HEK293 (cell line): ENCODE results near the gene SELENOO.

Experiments used
- CTCF ChIA-PET: fragments of 350-600 bp; formaldehyde crosslinking; extraction: SDS; loops from one replicate; lab custom pipeline; 2021; ENCODE audit warnings: antibody characterized with exemption; lab: Yijun Ruan, JAX
- POLR2A ChIA-PET: fragments of 300-600 bp; formaldehyde crosslinking; extraction: SDS; loops from one replicate; lab custom pipeline; 2020; ENCODE audit warnings: antibody characterized with exemption, inconsistent platforms; lab: Yijun Ruan, JAX
- H3K27ac ChIP-seq: fragments of 200-500 bp; sonication (Bioruptor generic); 2 replicates; pipeline ENCODE4 v1.5.1; 2014; ENCODE audit warnings: low read depth, low read length, control low read depth, inconsistent platforms; ENCODE audit errors: extremely low read depth
- H3K36me3 ChIP-seq, 2 experiments: fragments of 200-500 bp in 1 of 2; sonication (Bioruptor generic) in 1 of 2; 1 replicate in 1 of 2; 2 replicates in 1 of 2; pipeline ENCODE4 v1.5.1; 2014 to 2017; ENCODE audit warnings: inconsistent platforms in 2 of 2, low read length in 2 of 2; ENCODE audit not compliant: control insufficient read depth in 2 of 2, insufficient read depth in 1 of 2
- H3K4me1 ChIP-seq: fragments of 200-500 bp; sonication (Bioruptor generic); 2 replicates; pipeline ENCODE4 v1.5.1; 2014; ENCODE audit warnings: mild to moderate bottlenecking, low read length, inconsistent platforms; ENCODE audit not compliant: control insufficient read depth, insufficient read depth
- H3K4me3 ChIP-seq: 2 replicates; pipeline ENCODE4 v1.5.1; 2011; ENCODE audit warnings: low read depth, mild to moderate bottlenecking, control low read depth, low read length, moderate library complexity
- H3K9me3 ChIP-seq: fragments of 200-500 bp; sonication (Bioruptor generic); 2 replicates; pipeline ENCODE4 v1.5.1; 2014; ENCODE audit warnings: low read depth, low read length, inconsistent platforms; ENCODE audit not compliant: control insufficient read depth, insufficient read depth
- TRIM28 ChIP-seq: IDR thresholded peaks from 2 replicates; pipeline ENCODE4 v1.6.1; 2011; ENCODE audit warnings: low read length, control low read depth, borderline replicate concordance
- WT1 ChIP-seq: fragments of 450-650 bp; formaldehyde crosslinking; IDR thresholded peaks from 2 replicates; pipeline ENCODE4 v1.5.1; 2016; ENCODE audit warnings: missing biosample characterization, missing genetic modification characterization
- ZBTB21 ChIP-seq: fragments of 450-650 bp; formaldehyde crosslinking; IDR thresholded peaks from 2 replicates; pipeline ENCODE4 v1.5.1; 2017; ENCODE audit warnings: missing biosample characterization, missing genetic modification characterization
- ZBTB48 ChIP-seq: fragments of 450-650 bp; formaldehyde crosslinking; IDR thresholded peaks from 2 replicates; pipeline ENCODE4 v1.5.1; 2016; ENCODE audit warnings: missing biosample characterization, missing genetic modification characterization
- ZNF132 ChIP-seq: fragments of 450-650 bp; formaldehyde crosslinking; IDR thresholded peaks from 2 replicates; pipeline ENCODE4 v1.5.1; 2017; ENCODE audit warnings: missing biosample characterization, missing genetic modification characterization, borderline replicate concordance
- ZNF140 ChIP-seq: fragments of 450-650 bp; formaldehyde crosslinking; IDR thresholded peaks from 2 replicates; pipeline ENCODE4 v1.5.1; 2016; ENCODE audit warnings: missing biosample characterization, missing genetic modification characterization
- ZNF248 ChIP-seq: fragments of 450-650 bp; formaldehyde crosslinking; IDR thresholded peaks from 2 replicates; pipeline ENCODE4 v1.5.1; 2017; ENCODE audit warnings: missing biosample characterization, missing genetic modification characterization
- ZNF280C ChIP-seq: fragments of 450-650 bp; formaldehyde crosslinking; IDR thresholded peaks from 2 replicates; pipeline ENCODE4 v1.5.1; 2016; ENCODE audit warnings: missing biosample characterization, missing genetic modification characterization
- ZNF362 ChIP-seq: fragments of 450-650 bp; formaldehyde crosslinking; IDR thresholded peaks from 2 replicates; pipeline ENCODE4 v1.5.1; 2016; ENCODE audit warnings: missing biosample characterization, missing genetic modification characterization
- ZNF488 ChIP-seq: fragments of 450-650 bp; formaldehyde crosslinking; IDR thresholded peaks from 2 replicates; pipeline ENCODE4 v1.5.1; 2016; ENCODE audit warnings: missing biosample characterization, missing genetic modification characterization
- ZNF548 ChIP-seq: fragments of 450-650 bp; formaldehyde crosslinking; IDR thresholded peaks from 2 replicates; pipeline ENCODE4 v1.5.1; 2016; ENCODE audit warnings: missing biosample characterization, missing genetic modification characterization
- ZNF549 ChIP-seq: fragments of 450-650 bp; IDR thresholded peaks from 2 replicates; pipeline ENCODE4 v1.5.1; 2018; ENCODE audit warnings: missing biosample characterization, missing genetic modification characterization, mild to moderate bottlenecking, inconsistent platforms, moderate library complexity
- ZNF585B ChIP-seq: fragments of 450-650 bp; formaldehyde crosslinking; IDR thresholded peaks from 2 replicates; pipeline ENCODE4 v1.5.1; 2016; ENCODE audit warnings: missing biosample characterization, missing genetic modification characterization
- ZNF629 ChIP-seq: fragments of 450-650 bp; formaldehyde crosslinking; IDR thresholded peaks from 2 replicates; pipeline ENCODE4 v1.5.1; 2017; ENCODE audit warnings: missing biosample characterization, missing genetic modification characterization
- ZNF660 ChIP-seq: fragments of 450-650 bp; IDR thresholded peaks from 2 replicates; pipeline ENCODE4 v1.5.1; 2018; ENCODE audit warnings: missing biosample characterization, mild to moderate bottlenecking, missing genetic modification characterization
- ZNF76 ChIP-seq: fragments of 450-650 bp; formaldehyde crosslinking; IDR thresholded peaks from 2 replicates; pipeline ENCODE4; 2016; ENCODE audit warnings: low read depth, missing biosample characterization, missing genetic modification characterization, borderline replicate concordance
- ZNF768 ChIP-seq: fragments of 450-650 bp; formaldehyde crosslinking; IDR thresholded peaks from 2 replicates; pipeline ENCODE4 v1.5.1; 2018; ENCODE audit warnings: missing biosample characterization, mild to moderate bottlenecking, missing genetic modification characterization
- ZNF776 ChIP-seq: fragments of 450-650 bp; formaldehyde crosslinking; IDR thresholded peaks from 2 replicates; pipeline ENCODE4 v1.5.0; 2017; ENCODE audit warnings: missing biosample characterization, missing genetic modification characterization, borderline replicate concordance
- ZNF777 ChIP-seq: fragments of 450-650 bp; formaldehyde crosslinking; IDR thresholded peaks from 2 replicates; pipeline ENCODE4 v1.5.1; 2017; ENCODE audit warnings: missing biosample characterization, missing genetic modification characterization, borderline replicate concordance
- TF ChIP-seq, protein P1 (sequence below): fragments of 450-650 bp; formaldehyde crosslinking; IDR thresholded peaks from 2 replicates; pipeline ENCODE4 v1.5.1; 2016; ENCODE audit warnings: missing biosample characterization, missing genetic modification characterization

Gene SELENOO

DNA sequence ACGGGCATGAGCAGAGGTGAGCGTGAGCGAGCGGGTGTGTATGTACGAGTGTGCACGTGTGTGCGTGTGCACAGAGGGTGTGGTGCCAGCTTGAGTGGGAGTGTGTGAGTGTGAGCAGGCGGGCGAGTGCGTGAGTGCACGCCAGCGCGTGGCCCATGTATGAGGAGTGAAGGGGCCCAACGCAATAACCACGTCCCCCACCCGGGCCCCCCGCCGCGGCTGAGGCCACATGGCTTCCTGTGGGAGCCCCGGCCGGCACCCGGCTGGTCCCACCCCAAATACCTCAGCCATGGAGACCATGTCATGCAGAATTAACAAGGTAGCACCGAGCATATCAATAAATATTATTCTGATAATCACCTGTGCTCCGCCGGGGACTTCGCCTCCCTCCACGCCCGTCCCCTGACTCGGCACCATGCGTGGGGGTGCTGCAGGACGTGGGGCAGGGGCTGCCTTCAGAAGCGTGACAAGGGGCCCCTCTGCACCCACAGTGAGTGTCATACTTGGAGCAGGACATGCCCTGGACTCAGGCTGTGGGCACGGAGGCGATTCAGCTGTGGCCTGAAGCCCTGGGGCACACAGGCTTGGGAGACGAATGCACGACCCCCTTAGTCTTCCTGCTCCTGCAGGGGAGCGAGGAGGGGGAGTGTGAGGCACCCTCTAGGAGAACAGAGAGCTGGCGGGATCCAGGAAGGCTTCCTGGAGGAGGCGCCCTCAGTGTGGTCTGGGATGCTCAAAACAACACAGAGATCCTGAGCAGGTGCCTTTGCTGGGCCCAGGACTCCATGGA, 20.7 kb upstream of the SELENOO start (continued):
- TF ChIP-seq ZNF248 (no peak), ZNF585B (tag by site-specific recombination) (no peak), ZNF132 (tag by site-specific recombination) (no peak), ZNF140 (tag by site-specific recombination) (no peak), TRIM28 (no peak)

DNA sequence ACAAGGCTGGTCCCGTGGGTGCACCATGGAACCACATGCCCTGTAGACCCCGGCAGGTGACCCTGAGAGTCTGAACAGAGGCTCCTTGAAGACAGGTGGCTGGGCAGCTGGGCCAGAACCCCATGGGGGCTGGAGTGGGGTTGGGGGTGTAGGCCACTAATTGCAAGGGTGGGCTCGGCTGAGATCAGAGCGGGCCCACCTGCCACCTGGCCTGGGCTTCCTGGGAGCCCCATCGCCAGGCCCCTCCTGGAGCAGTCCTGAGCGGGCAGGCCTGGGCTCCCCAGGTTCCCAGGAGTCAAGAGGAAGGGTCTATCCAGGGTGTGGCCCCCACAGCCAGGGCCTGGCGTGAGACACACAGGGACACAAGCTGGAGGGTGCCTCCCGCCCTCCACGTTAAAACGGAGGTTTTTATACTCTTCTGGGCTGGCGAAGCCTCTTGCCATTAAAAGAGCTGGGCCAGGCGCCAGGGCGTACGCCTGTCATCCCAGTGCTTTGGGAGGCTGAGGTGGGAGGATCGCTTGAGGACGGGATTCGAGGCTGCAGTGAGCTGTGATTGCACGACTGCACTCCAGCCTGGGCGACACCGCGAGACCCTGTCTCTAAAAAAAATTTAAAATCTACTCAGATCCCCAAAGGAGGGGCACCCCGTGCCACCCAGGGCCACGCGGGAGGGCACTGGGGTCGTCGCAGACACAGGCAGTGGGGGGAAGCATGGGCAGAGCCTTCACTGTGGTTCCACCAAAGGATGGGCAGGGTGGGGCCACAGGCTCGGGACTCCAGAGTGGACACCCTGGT, 19.9 kb upstream of the SELENOO start:
- POLR2A ChIA-PET: no interaction called here
- Histone ChIP-seq H3K36me3 (peaks cover 0 to 35% of the 10 kb centered on the region in 2 experiments; a peak in 1 of 3 replicates), H3K9me3 (no peaks in the 10 kb centered on the region), H3K27ac (no peak overlapping the region), H3K4me3 (no peak overlapping the region), H3K4me1 (no peaks in the 10 kb centered on the region)
- TF ChIP-seq ZNF776 (tag by site-specific recombination): no peak
- no peak for TF ChIP-seq ZNF488
- TF ChIP-seq ZNF629 (tag by site-specific recombination): no peak
- no peak for TF ChIP-seq ZNF548 (tag by site-specific recombination)
- no peak for TF ChIP-seq ZNF768
- no peak for TF ChIP-seq ZNF280C (tag by site-specific recombination)
- TF ChIP-seq WT1 (tag by site-specific recombination): no peak
- TF ChIP-seq ZNF660 (tag by site-specific recombination): no peak
- TF ChIP-seq ZNF76 (tag by site-specific recombination): no peak
- no peak for TF ChIP-seq ZNF362
- TF ChIP-seq ZNF777: no peak
- TF ChIP-seq, protein P1, sequence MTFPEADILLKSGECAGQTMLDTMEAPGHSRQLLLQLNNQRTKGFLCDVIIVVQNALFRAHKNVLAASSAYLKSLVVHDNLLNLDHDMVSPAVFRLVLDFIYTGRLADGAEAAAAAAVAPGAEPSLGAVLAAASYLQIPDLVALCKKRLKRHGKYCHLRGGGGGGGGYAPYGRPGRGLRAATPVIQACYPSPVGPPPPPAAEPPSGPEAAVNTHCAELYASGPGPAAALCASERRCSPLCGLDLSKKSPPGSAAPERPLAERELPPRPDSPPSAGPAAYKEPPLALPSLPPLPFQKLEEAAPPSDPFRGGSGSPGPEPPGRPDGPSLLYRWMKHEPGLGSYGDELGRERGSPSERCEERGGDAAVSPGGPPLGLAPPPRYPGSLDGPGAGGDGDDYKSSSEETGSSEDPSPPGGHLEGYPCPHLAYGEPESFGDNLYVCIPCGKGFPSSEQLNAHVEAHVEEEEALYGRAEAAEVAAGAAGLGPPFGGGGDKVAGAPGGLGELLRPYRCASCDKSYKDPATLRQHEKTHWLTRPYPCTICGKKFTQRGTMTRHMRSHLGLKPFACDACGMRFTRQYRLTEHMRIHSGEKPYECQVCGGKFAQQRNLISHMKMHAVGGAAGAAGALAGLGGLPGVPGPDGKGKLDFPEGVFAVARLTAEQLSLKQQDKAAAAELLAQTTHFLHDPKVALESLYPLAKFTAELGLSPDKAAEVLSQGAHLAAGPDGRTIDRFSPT (tag by site-specific recombination): no peak
- no peak for TF ChIP-seq ZBTB21 (tag by site-specific recombination)
- TF ChIP-seq ZBTB48 (tag by site-specific recombination): no peak
- no peak for TF ChIP-seq ZNF549 (tag by site-specific recombination)
- CTCF ChIA-PET: interaction anchor here (0.7 kb wide), 2 partner anchors 137 to 345 kb away, joined by 3 to 6 read pairs; no protein-coding TSS in a partner anchor
